ENCODE results near the gene LARGE1.

The LARGE1 gene

GRCh38 chr22:33589297-33589696, 331.0 kb downstream of the LARGE1 start:
- no peaks in the 10 kb centered on the region for H3K79me1 ChIP-seq (ENCODE audit: low read depth, low read length)
- no peak overlapping the region for H3K4me2 ChIP-seq (ENCODE audit: insufficient read depth, low read length, poor library complexity, severe bottlenecking)

GRCh38 chr22:33588860-33589259, 331.4 kb downstream of the LARGE1 start:
- no CpG with 5 or more reads among the region's 2 CpGs for WGBS, 2 donors (ENCODE audit: extremely low coverage in 2 of 2, insufficient read length in 2 of 2, insufficient replicate concordance in 1 of 2)
- no peak for DNase-seq (ENCODE audit: low spot score)

More at GRCh38 chr22:33589297-33589696, 331.0 kb downstream of the LARGE1 start:
- H3K4ac ChIP-seq (ENCODE audit: low read length), result no peak overlapping the region
- no peak overlapping the region for H2BK12ac ChIP-seq (ENCODE audit: low read length)
- peaks cover 2% of the 10 kb centered on the region in 2 donors for H3K4me1 ChIP-seq (ENCODE audit: control insufficient read depth in 2 of 2, insufficient read depth in 1 of 2, low read depth in 1 of 2, low read length in 2 of 2)
- H3K14ac ChIP-seq (ENCODE audit: low read length), result no peak overlapping the region
- no peak overlapping the region for H4K8ac ChIP-seq (ENCODE audit: low read depth, low read length)
- H2BK120ac ChIP-seq (ENCODE audit: low read depth, low read length), result no peak overlapping the region
- no peak overlapping the region for H3K23ac ChIP-seq (ENCODE audit: low read depth, low read length, poor library complexity)
- no peak overlapping the region for H2AFZ ChIP-seq (ENCODE audit: low read length)
- no peak overlapping the region for H3K18ac ChIP-seq (ENCODE audit: low read length)
- H2AK5ac ChIP-seq (ENCODE audit: low read depth, low read length), result no peak overlapping the region
- H2BK15ac ChIP-seq (ENCODE audit: low read length), result no peak overlapping the region
- DNase-seq (ENCODE audit: low spot score), result no peak
- no peak overlapping the region for H3K9ac ChIP-seq (ENCODE audit: low read depth, low read length, poor library complexity)
- H3K36me3 ChIP-seq (replicated peaks in 1 of 2; ENCODE audit: control insufficient read depth in 2 of 2, insufficient read depth in 2 of 2, low read length in 2 of 2), result no peaks in the 10 kb centered on the region
- no peak overlapping the region for H3K27ac ChIP-seq (replicated peaks; ENCODE audit: low read length)
- H3K4me3 ChIP-seq (ENCODE audit: low read length in 2 of 2), result no peak overlapping the region
- H2BK5ac ChIP-seq (ENCODE audit: low read length), result no peak overlapping the region
- no peaks in the 10 kb centered on the region for H3K27me3 ChIP-seq (ENCODE audit: control insufficient read depth in 3 of 3, insufficient read depth in 3 of 3, low read depth in 1 of 3, low read length in 3 of 3)
- no peak overlapping the region for H4K91ac ChIP-seq (ENCODE audit: low read depth, low read length, poor library complexity)
- H3K9me3 ChIP-seq (replicated peaks in 1 of 2; ENCODE audit: control insufficient read depth in 2 of 2, insufficient read depth in 1 of 2, low read depth in 1 of 2, low read length in 2 of 2), result no peaks in the 10 kb centered on the region

GRCh38 chr22:33584152-33584551, 336.1 kb downstream of the LARGE1 start:
- no peak overlapping the region for H2BK5ac ChIP-seq (ENCODE audit: low read length)
- no peaks in the 10 kb centered on the region for H3K36me3 ChIP-seq (replicated peaks in 1 of 2; ENCODE audit: control insufficient read depth in 2 of 2, insufficient read depth in 2 of 2, low read length in 2 of 2)
- no peaks in the 10 kb centered on the region for H3K27me3 ChIP-seq (ENCODE audit: control insufficient read depth in 3 of 3, insufficient read depth in 3 of 3, low read depth in 1 of 3, low read length in 3 of 3)
- H2BK120ac ChIP-seq (ENCODE audit: low read depth, low read length), result no peak overlapping the region
- no peak overlapping the region for H3K23ac ChIP-seq (ENCODE audit: low read depth, low read length, poor library complexity)
- H3K4me1 ChIP-seq (ENCODE audit: control insufficient read depth in 2 of 2, insufficient read depth in 1 of 2, low read depth in 1 of 2, low read length in 2 of 2), result peaks cover 2% of the 10 kb centered on the region in 2 donors
- DNase-seq (ENCODE audit: low spot score), result no peak
- H4K91ac ChIP-seq (ENCODE audit: low read depth, low read length, poor library complexity), result no peak overlapping the region
- no peak overlapping the region for H3K9ac ChIP-seq (ENCODE audit: low read depth, low read length, poor library complexity)
- H3K9me3 ChIP-seq (replicated peaks in 1 of 2; ENCODE audit: control insufficient read depth in 2 of 2, insufficient read depth in 1 of 2, low read depth in 1 of 2, low read length in 2 of 2), result no peaks in the 10 kb centered on the region
- H3K14ac ChIP-seq (ENCODE audit: low read length), result no peak overlapping the region
- no peak overlapping the region for H2BK12ac ChIP-seq (ENCODE audit: low read length)
- no peak overlapping the region for H3K4me2 ChIP-seq (ENCODE audit: insufficient read depth, low read length, poor library complexity, severe bottlenecking)
- no peak overlapping the region for H3K18ac ChIP-seq (ENCODE audit: low read length)
- WGBS, 2 donors (ENCODE audit: extremely low coverage in 2 of 2, insufficient read length in 2 of 2, insufficient replicate concordance in 1 of 2), result no CpG with 5 or more reads among the region's 5 CpGs
- H3K79me1 ChIP-seq (ENCODE audit: low read depth, low read length), result no peaks in the 10 kb centered on the region
- H3K4me3 ChIP-seq (ENCODE audit: low read length in 2 of 2), result no peak overlapping the region
- H4K8ac ChIP-seq (ENCODE audit: low read depth, low read length), result no peak overlapping the region
- H3K4ac ChIP-seq (ENCODE audit: low read length), result no peak overlapping the region
- no peak overlapping the region for H2AFZ ChIP-seq (ENCODE audit: low read length)
- no peak overlapping the region for H3K27ac ChIP-seq (replicated peaks; ENCODE audit: low read length)
- H2AK5ac ChIP-seq (ENCODE audit: low read depth, low read length), result no peak overlapping the region
- no peak overlapping the region for H2BK15ac ChIP-seq (ENCODE audit: low read length)

More at GRCh38 chr22:33588860-33589259, 331.4 kb downstream of the LARGE1 start:
- H3K4me2 ChIP-seq (ENCODE audit: insufficient read depth, low read length, poor library complexity, severe bottlenecking), result no peak overlapping the region
- H4K91ac ChIP-seq (ENCODE audit: low read depth, low read length, poor library complexity), result no peak overlapping the region
- H2BK15ac ChIP-seq (ENCODE audit: low read length), result no peak overlapping the region
- no peaks in the 10 kb centered on the region for H3K9me3 ChIP-seq (replicated peaks in 1 of 2; ENCODE audit: control insufficient read depth in 2 of 2, insufficient read depth in 1 of 2, low read depth in 1 of 2, low read length in 2 of 2)
- no peak overlapping the region for H4K8ac ChIP-seq (ENCODE audit: low read depth, low read length)
- H3K36me3 ChIP-seq (replicated peaks in 1 of 2; ENCODE audit: control insufficient read depth in 2 of 2, insufficient read depth in 2 of 2, low read length in 2 of 2), result no peaks in the 10 kb centered on the region
- no peak overlapping the region for H2BK12ac ChIP-seq (ENCODE audit: low read length)
- no peak overlapping the region for H3K4ac ChIP-seq (ENCODE audit: low read length)
- H3K27ac ChIP-seq (replicated peaks; ENCODE audit: low read length), result no peak overlapping the region
- H3K18ac ChIP-seq (ENCODE audit: low read length), result no peak overlapping the region
- H2BK5ac ChIP-seq (ENCODE audit: low read length), result no peak overlapping the region
- no peak overlapping the region for H2BK120ac ChIP-seq (ENCODE audit: low read depth, low read length)
- H2AFZ ChIP-seq (ENCODE audit: low read length), result no peak overlapping the region
- no peaks in the 10 kb centered on the region for H3K79me1 ChIP-seq (ENCODE audit: low read depth, low read length)
- H3K9ac ChIP-seq (ENCODE audit: low read depth, low read length, poor library complexity), result no peak overlapping the region
- H3K14ac ChIP-seq (ENCODE audit: low read length), result no peak overlapping the region
- H2AK5ac ChIP-seq (ENCODE audit: low read depth, low read length), result no peak overlapping the region
- H3K27me3 ChIP-seq (ENCODE audit: control insufficient read depth in 3 of 3, insufficient read depth in 3 of 3, low read depth in 1 of 3, low read length in 3 of 3), result no peaks in the 10 kb centered on the region
- no peak overlapping the region for H3K23ac ChIP-seq (ENCODE audit: low read depth, low read length, poor library complexity)
- no peak overlapping the region for H3K4me3 ChIP-seq (ENCODE audit: low read length in 2 of 2)
- peaks cover 2% of the 10 kb centered on the region in 2 donors for H3K4me1 ChIP-seq (ENCODE audit: control insufficient read depth in 2 of 2, insufficient read depth in 1 of 2, low read depth in 1 of 2, low read length in 2 of 2)

- H2BK120ac ChIP-seq (ENCODE audit: low read depth, low read length), result no peak overlapping the region
- no peak overlapping the region for H2BK5ac ChIP-seq (ENCODE audit: low read length)
- no peak overlapping the region for H3K27ac ChIP-seq (replicated peaks; ENCODE audit: low read length)
- no peak overlapping the region for H2BK12ac ChIP-seq (ENCODE audit: low read length)
- no peak overlapping the region for H3K23ac ChIP-seq (ENCODE audit: low read depth, low read length, poor library complexity)
- DNase-seq (ENCODE audit: low spot score), result no peak
- H3K27me3 ChIP-seq (ENCODE audit: control insufficient read depth in 3 of 3, insufficient read depth in 3 of 3, low read depth in 1 of 3, low read length in 3 of 3), result no peaks in the 10 kb centered on the region
- H3K18ac ChIP-seq (ENCODE audit: low read length), result no peak overlapping the region
- H3K4me1 ChIP-seq (ENCODE audit: control insufficient read depth in 2 of 2, insufficient read depth in 1 of 2, low read depth in 1 of 2, low read length in 2 of 2), result peaks cover 2% of the 10 kb centered on the region in 2 donors
- H3K4me3 ChIP-seq (ENCODE audit: low read length in 2 of 2), result no peak overlapping the region
- H2BK15ac ChIP-seq (ENCODE audit: low read length), result no peak overlapping the region
- H3K4me2 ChIP-seq (ENCODE audit: insufficient read depth, low read length, poor library complexity, severe bottlenecking), result no peak overlapping the region
- H3K14ac ChIP-seq (ENCODE audit: low read length), result no peak overlapping the region
- H3K79me1 ChIP-seq (ENCODE audit: low read depth, low read length), result no peaks in the 10 kb centered on the region
- H3K9me3 ChIP-seq (replicated peaks in 1 of 2; ENCODE audit: control insufficient read depth in 2 of 2, insufficient read depth in 1 of 2, low read depth in 1 of 2, low read length in 2 of 2), result no peaks in the 10 kb centered on the region
- WGBS, 2 donors (ENCODE audit: extremely low coverage in 2 of 2, insufficient read length in 2 of 2, insufficient replicate concordance in 1 of 2), result no CpG with 5 or more reads among the region's 1 CpG
- no peak overlapping the region for H2AFZ ChIP-seq (ENCODE audit: low read length)
- no peak overlapping the region for H2AK5ac ChIP-seq (ENCODE audit: low read depth, low read length)
- no peak overlapping the region for H3K9ac ChIP-seq (ENCODE audit: low read depth, low read length, poor library complexity)
- H3K36me3 ChIP-seq (replicated peaks in 1 of 2; ENCODE audit: control insufficient read depth in 2 of 2, insufficient read depth in 2 of 2, low read length in 2 of 2), result no peaks in the 10 kb centered on the region
- H4K8ac ChIP-seq (ENCODE audit: low read depth, low read length), result no peak overlapping the region
- no peak overlapping the region for H3K4ac ChIP-seq (ENCODE audit: low read length)
- no peak overlapping the region for H4K91ac ChIP-seq (ENCODE audit: low read depth, low read length, poor library complexity)
Observed at GRCh38 chr22:33582822-33583400, 337.4 kb downstream of the LARGE1 start.
